ENCODE data around the gene OR5C1.

DNA sequence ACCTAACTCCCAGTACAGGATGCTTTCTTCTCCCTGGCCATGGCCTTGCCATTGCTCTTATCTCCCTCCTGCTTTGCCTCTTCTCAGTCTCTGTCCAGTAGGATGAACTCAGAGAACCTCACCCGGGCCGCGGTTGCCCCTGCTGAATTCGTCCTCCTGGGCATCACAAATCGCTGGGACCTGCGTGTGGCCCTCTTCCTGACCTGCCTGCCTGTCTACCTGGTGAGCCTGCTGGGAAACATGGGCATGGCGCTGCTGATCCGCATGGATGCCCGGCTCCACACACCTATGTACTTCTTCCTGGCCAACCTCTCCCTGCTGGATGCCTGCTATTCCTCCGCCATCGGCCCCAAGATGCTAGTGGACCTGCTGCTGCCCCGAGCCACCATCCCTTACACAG, at the start of gene OR5C1:
- TF ChIP-seq, protein P1, sequence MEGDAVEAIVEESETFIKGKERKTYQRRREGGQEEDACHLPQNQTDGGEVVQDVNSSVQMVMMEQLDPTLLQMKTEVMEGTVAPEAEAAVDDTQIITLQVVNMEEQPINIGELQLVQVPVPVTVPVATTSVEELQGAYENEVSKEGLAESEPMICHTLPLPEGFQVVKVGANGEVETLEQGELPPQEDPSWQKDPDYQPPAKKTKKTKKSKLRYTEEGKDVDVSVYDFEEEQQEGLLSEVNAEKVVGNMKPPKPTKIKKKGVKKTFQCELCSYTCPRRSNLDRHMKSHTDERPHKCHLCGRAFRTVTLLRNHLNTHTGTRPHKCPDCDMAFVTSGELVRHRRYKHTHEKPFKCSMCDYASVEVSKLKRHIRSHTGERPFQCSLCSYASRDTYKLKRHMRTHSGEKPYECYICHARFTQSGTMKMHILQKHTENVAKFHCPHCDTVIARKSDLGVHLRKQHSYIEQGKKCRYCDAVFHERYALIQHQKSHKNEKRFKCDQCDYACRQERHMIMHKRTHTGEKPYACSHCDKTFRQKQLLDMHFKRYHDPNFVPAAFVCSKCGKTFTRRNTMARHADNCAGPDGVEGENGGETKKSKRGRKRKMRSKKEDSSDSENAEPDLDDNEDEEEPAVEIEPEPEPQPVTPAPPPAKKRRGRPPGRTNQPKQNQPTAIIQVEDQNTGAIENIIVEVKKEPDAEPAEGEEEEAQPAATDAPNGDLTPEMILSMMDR (IDR thresholded peaks at IDR 0.05), result no peak
- no peak for TF ChIP-seq EP300 (IDR thresholded peaks at IDR 0.05)
- TF ChIP-seq POLR2A (IDR thresholded peaks at IDR 0.05), result no peak
- no peak for TF ChIP-seq POLR2AphosphoS5 (IDR thresholded peaks at IDR 0.05)
